Measurements from ENCODE around the gene SP140. TPM values are rescaled to one million over a fixed set of nuclear protein-coding genes. Genes with fewer than 3 reads are reported as not detected.

SP140 gene
- polyA plus RNA-seq, 3 donors, result 2.5 to 7.3 (median 5.9) TPM

DNA sequence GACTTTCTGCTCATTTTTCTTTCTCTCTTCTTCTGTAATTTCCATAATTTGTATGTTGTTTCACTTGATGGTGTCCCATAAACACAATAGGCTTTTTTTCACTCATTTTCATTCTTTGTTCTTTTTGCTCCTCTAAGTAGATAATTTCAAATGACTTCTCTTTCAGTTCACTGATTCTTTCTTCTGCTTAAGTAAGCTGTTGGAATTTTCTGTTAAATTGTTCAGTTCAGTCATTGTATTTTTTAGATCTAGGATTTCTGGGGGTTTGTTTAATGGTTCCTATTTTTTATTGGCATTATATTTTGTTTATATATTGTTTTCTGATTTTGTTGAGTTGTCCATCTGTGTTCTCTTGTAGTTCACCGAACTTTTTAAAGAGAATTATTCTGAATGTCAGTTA, 120.9 kb downstream of the SP140 start:
- no peak overlapping the region for H2AFZ ChIP-seq (ENCODE audit: insufficient read depth, low read depth, low read length, poor library complexity, severe bottlenecking)
- no peak for DNase-seq
- H3K9ac ChIP-seq (ENCODE audit: insufficient read depth, low read length, poor library complexity, severe bottlenecking), result no peak overlapping the region
- no peaks in the 10 kb centered on the region for H3K27me3 ChIP-seq (ENCODE audit: control insufficient read depth in 2 of 2, insufficient read depth in 2 of 2, low read length in 2 of 2)
- H3K4me1 ChIP-seq (ENCODE audit: control insufficient read depth in 1 of 2, insufficient read depth in 2 of 2, low read length in 2 of 2), result peaks cover 5% of the 10 kb centered on the region in 2 donors
- H3K4me2 ChIP-seq (replicated peaks; ENCODE audit: extremely low read depth, low read length, poor library complexity, severe bottlenecking), result no peak overlapping the region
- H3K79me2 ChIP-seq (ENCODE audit: insufficient read depth, low read length), result peaks cover 21% of the 10 kb centered on the region
- Mint-ChIP-seq H3K27ac (no peak overlapping the region), H3K36me3 (peaks cover 41 to 54% of the 10 kb centered on the region in 2 donors), H3K27me3 (ENCODE audit: low read depth in 3 of 3) (peaks cover 0 to 2% (median 1%) of the 10 kb centered on the region in 3 donors), H3K9me3 (peaks cover 4 to 34% (median 17%) of the 10 kb centered on the region in 7 donors), H3K4me3 (no peak overlapping the region), H3K4me1 (peaks cover 17% of the 10 kb centered on the region)
- peaks cover 6 to 35% of the 10 kb centered on the region in 2 donors for H3K36me3 ChIP-seq (replicated peaks in 1 of 2; ENCODE audit: control insufficient read depth in 1 of 2, insufficient read depth in 2 of 2, low read length in 2 of 2)
- intact Hi-C loops (cut with micrococcal nuclease), result no loop called here
- TF ChIP-seq, protein P1, sequence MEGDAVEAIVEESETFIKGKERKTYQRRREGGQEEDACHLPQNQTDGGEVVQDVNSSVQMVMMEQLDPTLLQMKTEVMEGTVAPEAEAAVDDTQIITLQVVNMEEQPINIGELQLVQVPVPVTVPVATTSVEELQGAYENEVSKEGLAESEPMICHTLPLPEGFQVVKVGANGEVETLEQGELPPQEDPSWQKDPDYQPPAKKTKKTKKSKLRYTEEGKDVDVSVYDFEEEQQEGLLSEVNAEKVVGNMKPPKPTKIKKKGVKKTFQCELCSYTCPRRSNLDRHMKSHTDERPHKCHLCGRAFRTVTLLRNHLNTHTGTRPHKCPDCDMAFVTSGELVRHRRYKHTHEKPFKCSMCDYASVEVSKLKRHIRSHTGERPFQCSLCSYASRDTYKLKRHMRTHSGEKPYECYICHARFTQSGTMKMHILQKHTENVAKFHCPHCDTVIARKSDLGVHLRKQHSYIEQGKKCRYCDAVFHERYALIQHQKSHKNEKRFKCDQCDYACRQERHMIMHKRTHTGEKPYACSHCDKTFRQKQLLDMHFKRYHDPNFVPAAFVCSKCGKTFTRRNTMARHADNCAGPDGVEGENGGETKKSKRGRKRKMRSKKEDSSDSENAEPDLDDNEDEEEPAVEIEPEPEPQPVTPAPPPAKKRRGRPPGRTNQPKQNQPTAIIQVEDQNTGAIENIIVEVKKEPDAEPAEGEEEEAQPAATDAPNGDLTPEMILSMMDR (IDR thresholded peaks at IDR 0.05), result no peak
- no peak overlapping the region for H3K4me3 ChIP-seq (replicated peaks in 1 of 3; ENCODE audit: low read depth in 2 of 3, low read length in 3 of 3)
- H4K20me1 ChIP-seq (ENCODE audit: insufficient read depth, low read length), result peaks cover 38% of the 10 kb centered on the region
- no peak overlapping the region for H3K27ac ChIP-seq (ENCODE audit: low read depth in 1 of 2, low read length in 2 of 2)
- no CpG with 5 or more reads among the region's 1 CpG for WGBS (ENCODE audit: insufficient coverage)
- H3K9me3 ChIP-seq (replicated peaks in 1 of 2; ENCODE audit: control insufficient read depth in 1 of 2, insufficient read depth in 1 of 2, low read length in 2 of 2), result peaks cover 0 to 8% of the 10 kb centered on the region in 2 donors

GRCh38 chr2:230346921-230347533, 121.5 kb downstream of the SP140 start:
- Mint-ChIP-seq H3K4me1 (peaks cover 17% of the 10 kb centered on the region), H3K27ac (no peak overlapping the region), H3K4me3 (no peak overlapping the region), H3K27me3 (ENCODE audit: low read depth in 3 of 3) (peaks cover 0 to 2% (median 1%) of the 10 kb centered on the region in 3 donors), H3K36me3 (peaks cover 43 to 55% of the 10 kb centered on the region in 2 donors), H3K9me3 (peaks cover 2 to 31% (median 14%) of the 10 kb centered on the region in 7 donors)
- Histone ChIP-seq H3K4me2 (replicated peaks; ENCODE audit: extremely low read depth, low read length, poor library complexity, severe bottlenecking) (no peak overlapping the region), H3K9ac (ENCODE audit: insufficient read depth, low read length, poor library complexity, severe bottlenecking) (no peak overlapping the region), H2AFZ (ENCODE audit: insufficient read depth, low read depth, low read length, poor library complexity, severe bottlenecking) (no peak overlapping the region), H3K27ac (ENCODE audit: low read depth in 1 of 2, low read length in 2 of 2) (peak overlapping the region in 1 of 2 donors; percentile 16), H3K27me3 (ENCODE audit: control insufficient read depth in 2 of 2, insufficient read depth in 2 of 2, low read length in 2 of 2) (no peaks in the 10 kb centered on the region), H3K4me1 (ENCODE audit: control insufficient read depth in 1 of 2, insufficient read depth in 2 of 2, low read length in 2 of 2) (peaks cover 5% of the 10 kb centered on the region in 2 donors), H4K20me1 (ENCODE audit: insufficient read depth, low read length) (peaks cover 38% of the 10 kb centered on the region), H3K36me3 (replicated peaks in 1 of 2; ENCODE audit: control insufficient read depth in 1 of 2, insufficient read depth in 2 of 2, low read length in 2 of 2) (peaks cover 9 to 38% of the 10 kb centered on the region in 2 donors), H3K9me3 (replicated peaks in 1 of 2; ENCODE audit: control insufficient read depth in 1 of 2, insufficient read depth in 1 of 2, low read length in 2 of 2) (peaks cover 0 to 8% of the 10 kb centered on the region in 2 donors), H3K4me3 (replicated peaks in 1 of 3; ENCODE audit: low read depth in 2 of 3, low read length in 3 of 3) (no peak overlapping the region), H3K79me2 (ENCODE audit: insufficient read depth, low read length) (peaks cover 21% of the 10 kb centered on the region)
- intact Hi-C loops (cut with micrococcal nuclease), result no loop called here
- WGBS (ENCODE audit: insufficient coverage), result 93% methylated on average over 1 of the region's 1 CpG
- TF ChIP-seq, protein P1 (IDR thresholded peaks at IDR 0.05), result no peak
- no peak for DNase-seq
